ENCODE measurements around the gene HPCAL1.

HPCAL1 gene

GRCh38 chr2:10369269-10370255, 66.9 kb downstream of the HPCAL1 start:
- H3K27ac ChIP-seq (ENCODE audit: low read depth, low read length) = no peak overlapping the region
- H3K36me3 ChIP-seq (ENCODE audit: control insufficient read depth, insufficient read depth, low read length) = no peaks in the 10 kb centered on the region
- no peak for DNase-seq
- no peaks in the 10 kb centered on the region for H3K27me3 ChIP-seq (ENCODE audit: insufficient read depth, low read length, poor library complexity)
- H2AK5ac ChIP-seq (ENCODE audit: low read length) = no peak overlapping the region
- H4K5ac ChIP-seq (ENCODE audit: low read length) = no peak overlapping the region
- H3K79me1 ChIP-seq (ENCODE audit: low read length) = peaks cover 3% of the 10 kb centered on the region
- WGBS (ENCODE audit: extremely low coverage, insufficient coverage, low lambda C conversion rate) = no CpG with 5 or more reads among the region's 14 CpGs
- no peaks in the 10 kb centered on the region for H3K4me1 ChIP-seq (ENCODE audit: control insufficient read depth, low read depth, low read length)
- H3K56ac ChIP-seq (ENCODE audit: low read length) = no peak overlapping the region
- no peak overlapping the region for H3K23ac ChIP-seq (ENCODE audit: low read length)
- no peak overlapping the region for H2BK15ac ChIP-seq (replicated peaks; ENCODE audit: low read depth)
- no peak overlapping the region for H3K9ac ChIP-seq (ENCODE audit: low read length)
- H3K79me2 ChIP-seq (ENCODE audit: control insufficient read depth, insufficient read depth, low read length) = no peaks in the 10 kb centered on the region
- H3K4me3 ChIP-seq (ENCODE audit: low read length) = no peak overlapping the region
- no peak overlapping the region for H4K8ac ChIP-seq (ENCODE audit: low read depth, low read length)
- H2BK5ac ChIP-seq (ENCODE audit: low read length) = no peak overlapping the region
- no peak overlapping the region for H3K4me2 ChIP-seq (ENCODE audit: low read length)
- no peak overlapping the region for H3K18ac ChIP-seq (ENCODE audit: low read length)
- H3K4ac ChIP-seq (ENCODE audit: low read depth, low read length) = no peak overlapping the region
- no peak overlapping the region for H2BK120ac ChIP-seq (ENCODE audit: low read depth, low read length)

- H2BK5ac ChIP-seq (ENCODE audit: low read length) = no peak overlapping the region
- WGBS (ENCODE audit: extremely low coverage, insufficient coverage, low lambda C conversion rate) = no CpG with 5 or more reads among the region's 1 CpG
- H3K4me2 ChIP-seq (ENCODE audit: low read length) = no peak overlapping the region
- no peaks in the 10 kb centered on the region for H3K27me3 ChIP-seq (ENCODE audit: insufficient read depth, low read length, poor library complexity)
- no peak overlapping the region for H4K5ac ChIP-seq (ENCODE audit: low read length)
- no peaks in the 10 kb centered on the region for H3K79me2 ChIP-seq (ENCODE audit: control insufficient read depth, insufficient read depth, low read length)
- H4K8ac ChIP-seq (ENCODE audit: low read depth, low read length) = no peak overlapping the region
- H3K4me1 ChIP-seq (ENCODE audit: control insufficient read depth, low read depth, low read length) = no peaks in the 10 kb centered on the region
- H3K23ac ChIP-seq (ENCODE audit: low read length) = no peak overlapping the region
- no peak overlapping the region for H3K9ac ChIP-seq (ENCODE audit: low read length)
- H3K27ac ChIP-seq (ENCODE audit: low read depth, low read length) = no peak overlapping the region
- H3K18ac ChIP-seq (ENCODE audit: low read length) = no peak overlapping the region
- H3K79me1 ChIP-seq (ENCODE audit: low read length) = peaks cover 3% of the 10 kb centered on the region
- no peak for DNase-seq
- H3K4me3 ChIP-seq (ENCODE audit: low read length) = no peak overlapping the region
- H3K56ac ChIP-seq (ENCODE audit: low read length) = no peak overlapping the region
- H3K4ac ChIP-seq (ENCODE audit: low read depth, low read length) = no peak overlapping the region
- H2AK5ac ChIP-seq (ENCODE audit: low read length) = no peak overlapping the region
- H2BK120ac ChIP-seq (ENCODE audit: low read depth, low read length) = no peak overlapping the region
- H3K36me3 ChIP-seq (ENCODE audit: control insufficient read depth, insufficient read depth, low read length) = no peaks in the 10 kb centered on the region
- no peak overlapping the region for H2BK15ac ChIP-seq (replicated peaks; ENCODE audit: low read depth)
Observed at GRCh38 chr2:10370390-10370789, 67.7 kb downstream of the HPCAL1 start.

- Histone ChIP-seq H3K79me2 (ENCODE audit: control insufficient read depth, insufficient read depth, low read length) (no peaks in the 10 kb centered on the region), H3K27me3 (ENCODE audit: insufficient read depth, low read length, poor library complexity) (no peaks in the 10 kb centered on the region), H3K9ac (ENCODE audit: low read length) (no peak overlapping the region), H3K23ac (ENCODE audit: low read length) (no peak overlapping the region), H3K56ac (ENCODE audit: low read length) (no peak overlapping the region), H4K5ac (ENCODE audit: low read length) (no peak overlapping the region), H3K36me3 (ENCODE audit: control insufficient read depth, insufficient read depth, low read length) (no peaks in the 10 kb centered on the region), H3K4ac (ENCODE audit: low read depth, low read length) (no peak overlapping the region), H3K18ac (ENCODE audit: low read length) (no peak overlapping the region), H3K4me3 (ENCODE audit: low read length) (no peak overlapping the region), H3K79me1 (ENCODE audit: low read length) (peaks cover 3% of the 10 kb centered on the region), H3K27ac (ENCODE audit: low read depth, low read length) (no peak overlapping the region), H2BK120ac (ENCODE audit: low read depth, low read length) (no peak overlapping the region), H2AK5ac (ENCODE audit: low read length) (no peak overlapping the region), H2BK15ac (replicated peaks; ENCODE audit: low read depth) (no peak overlapping the region), H3K4me2 (ENCODE audit: low read length) (no peak overlapping the region), H3K4me1 (ENCODE audit: control insufficient read depth, low read depth, low read length) (no peaks in the 10 kb centered on the region), H4K8ac (ENCODE audit: low read depth, low read length) (no peak overlapping the region), H2BK5ac (ENCODE audit: low read length) (no peak overlapping the region)
- no CpG with 5 or more reads among the region's 6 CpGs for WGBS (ENCODE audit: extremely low coverage, insufficient coverage, low lambda C conversion rate)
- no peak for DNase-seq
Observed at GRCh38 chr2:10370895-10371294, 68.2 kb downstream of the HPCAL1 start.

- Histone ChIP-seq H2BK120ac (ENCODE audit: low read depth, low read length) (no peak overlapping the region), H2BK15ac (replicated peaks; ENCODE audit: low read depth) (no peak overlapping the region), H3K27ac (ENCODE audit: low read depth, low read length) (no peak overlapping the region), H2BK5ac (ENCODE audit: low read length) (no peak overlapping the region), H3K27me3 (ENCODE audit: insufficient read depth, low read length, poor library complexity) (no peaks in the 10 kb centered on the region), H3K4me2 (ENCODE audit: low read length) (no peak overlapping the region), H3K79me2 (ENCODE audit: control insufficient read depth, insufficient read depth, low read length) (no peaks in the 10 kb centered on the region), H3K18ac (ENCODE audit: low read length) (no peak overlapping the region), H2AK5ac (ENCODE audit: low read length) (no peak overlapping the region), H4K8ac (ENCODE audit: low read depth, low read length) (no peak overlapping the region), H3K4ac (ENCODE audit: low read depth, low read length) (no peak overlapping the region), H3K23ac (ENCODE audit: low read length) (no peak overlapping the region), H3K36me3 (ENCODE audit: control insufficient read depth, insufficient read depth, low read length) (no peaks in the 10 kb centered on the region), H3K79me1 (ENCODE audit: low read length) (peaks cover 3% of the 10 kb centered on the region), H3K4me1 (ENCODE audit: control insufficient read depth, low read depth, low read length) (no peaks in the 10 kb centered on the region), H3K9ac (ENCODE audit: low read length) (no peak overlapping the region), H3K56ac (ENCODE audit: low read length) (no peak overlapping the region), H4K5ac (ENCODE audit: low read length) (no peak overlapping the region), H3K4me3 (ENCODE audit: low read length) (no peak overlapping the region)
- WGBS (ENCODE audit: extremely low coverage, insufficient coverage, low lambda C conversion rate) = no CpG with 5 or more reads among the region's 15 CpGs
- DNase-seq = no peak
Observed at GRCh38 chr2:10371441-10372196, 68.9 kb downstream of the HPCAL1 start.

- no peak overlapping the region for H2BK5ac ChIP-seq (ENCODE audit: low read length)
- H3K27ac ChIP-seq (ENCODE audit: low read depth, low read length) = no peak overlapping the region
- H3K36me3 ChIP-seq (ENCODE audit: control insufficient read depth, insufficient read depth, low read length) = no peaks in the 10 kb centered on the region
- H2AK5ac ChIP-seq (ENCODE audit: low read length) = no peak overlapping the region
- no peak overlapping the region for H4K5ac ChIP-seq (ENCODE audit: low read length)
- no peak overlapping the region for H3K23ac ChIP-seq (ENCODE audit: low read length)
- H3K79me2 ChIP-seq (ENCODE audit: control insufficient read depth, insufficient read depth, low read length) = no peaks in the 10 kb centered on the region
- no peak overlapping the region for H3K4ac ChIP-seq (ENCODE audit: low read depth, low read length)
- H2BK15ac ChIP-seq (replicated peaks; ENCODE audit: low read depth) = no peak overlapping the region
- H2BK120ac ChIP-seq (ENCODE audit: low read depth, low read length) = no peak overlapping the region
- DNase-seq = no peak
- no peaks in the 10 kb centered on the region for H3K4me1 ChIP-seq (ENCODE audit: control insufficient read depth, low read depth, low read length)
- H4K8ac ChIP-seq (ENCODE audit: low read depth, low read length) = no peak overlapping the region
- no CpG with 5 or more reads among the region's 20 CpGs for WGBS (ENCODE audit: extremely low coverage, insufficient coverage, low lambda C conversion rate)
- H3K4me2 ChIP-seq (ENCODE audit: low read length) = no peak overlapping the region
- no peak overlapping the region for H3K18ac ChIP-seq (ENCODE audit: low read length)
- H3K56ac ChIP-seq (ENCODE audit: low read length) = no peak overlapping the region
- no peak overlapping the region for H3K9ac ChIP-seq (ENCODE audit: low read length)
- H3K4me3 ChIP-seq (ENCODE audit: low read length) = no peak overlapping the region
- H3K79me1 ChIP-seq (ENCODE audit: low read length) = peaks cover 3% of the 10 kb centered on the region
- no peaks in the 10 kb centered on the region for H3K27me3 ChIP-seq (ENCODE audit: insufficient read depth, low read length, poor library complexity)
Observed at GRCh38 chr2:10372203-10372861, 69.6 kb downstream of the HPCAL1 start.
